ENCODE measurements around the gene WWOX.

Gene WWOX

DNA sequence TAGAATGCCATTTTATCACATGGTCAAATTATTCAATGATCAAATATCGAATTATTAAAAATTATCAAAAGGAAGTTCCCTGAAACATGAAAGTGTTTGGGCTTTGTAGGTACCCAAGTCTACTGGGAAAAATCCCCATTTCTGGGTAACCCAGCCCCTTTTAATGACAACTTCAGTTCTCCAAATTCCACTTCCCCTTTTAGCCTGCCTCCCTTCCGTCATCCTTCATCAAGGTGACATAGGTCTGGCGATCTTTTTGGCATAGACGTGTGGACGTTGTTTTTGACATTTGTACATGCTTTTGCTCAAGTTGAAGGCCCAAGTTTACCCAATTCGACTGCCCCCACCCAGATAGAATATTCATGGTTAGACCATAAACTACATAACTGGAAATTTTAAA is 840.1 kb downstream of the WWOX start:
- DNase-seq (ENCODE audit: low read depth) = no peak
- TF ChIP-seq, protein P1, sequence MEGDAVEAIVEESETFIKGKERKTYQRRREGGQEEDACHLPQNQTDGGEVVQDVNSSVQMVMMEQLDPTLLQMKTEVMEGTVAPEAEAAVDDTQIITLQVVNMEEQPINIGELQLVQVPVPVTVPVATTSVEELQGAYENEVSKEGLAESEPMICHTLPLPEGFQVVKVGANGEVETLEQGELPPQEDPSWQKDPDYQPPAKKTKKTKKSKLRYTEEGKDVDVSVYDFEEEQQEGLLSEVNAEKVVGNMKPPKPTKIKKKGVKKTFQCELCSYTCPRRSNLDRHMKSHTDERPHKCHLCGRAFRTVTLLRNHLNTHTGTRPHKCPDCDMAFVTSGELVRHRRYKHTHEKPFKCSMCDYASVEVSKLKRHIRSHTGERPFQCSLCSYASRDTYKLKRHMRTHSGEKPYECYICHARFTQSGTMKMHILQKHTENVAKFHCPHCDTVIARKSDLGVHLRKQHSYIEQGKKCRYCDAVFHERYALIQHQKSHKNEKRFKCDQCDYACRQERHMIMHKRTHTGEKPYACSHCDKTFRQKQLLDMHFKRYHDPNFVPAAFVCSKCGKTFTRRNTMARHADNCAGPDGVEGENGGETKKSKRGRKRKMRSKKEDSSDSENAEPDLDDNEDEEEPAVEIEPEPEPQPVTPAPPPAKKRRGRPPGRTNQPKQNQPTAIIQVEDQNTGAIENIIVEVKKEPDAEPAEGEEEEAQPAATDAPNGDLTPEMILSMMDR (IDR thresholded peaks at IDR 0.05; ENCODE audit: control insufficient read depth, insufficient read depth, low read depth, low read length, missing control alignments) = no peak
- no peak overlapping the region for H3K4me3 ChIP-seq (ENCODE audit: control insufficient read depth, low read depth, low read length)

- TF ChIP-seq, protein P1 (IDR thresholded peaks at IDR 0.05; ENCODE audit: control insufficient read depth, insufficient read depth, low read depth, low read length, missing control alignments) = no peak
- DNase-seq (ENCODE audit: low read depth) = no peak
- H3K4me3 ChIP-seq (ENCODE audit: control insufficient read depth, low read depth, low read length) = no peak overlapping the region
Observed at GRCh38 chr16:78942625-78943245, 843.3 kb downstream of the WWOX start.

DNA sequence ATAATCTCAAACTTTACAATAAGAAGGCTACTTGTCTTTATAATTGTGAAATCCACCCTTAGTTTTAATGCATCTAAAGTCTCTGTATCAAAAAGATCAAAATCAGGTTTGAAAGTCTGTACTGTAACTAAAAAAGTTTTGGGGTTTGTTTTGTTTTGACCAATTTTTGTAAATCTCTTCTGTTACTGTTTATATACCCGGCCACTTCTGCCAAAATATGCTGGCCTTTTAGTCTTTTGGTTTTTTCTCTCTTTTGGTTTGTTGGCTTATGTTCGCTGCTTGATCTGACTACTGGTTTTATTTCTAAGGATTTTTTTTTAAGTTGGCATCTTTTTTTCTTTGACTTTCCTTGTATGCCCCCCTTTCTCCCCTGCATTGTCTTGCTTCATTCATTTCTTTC is 845.9 kb downstream of the WWOX start:
- no peak for DNase-seq (ENCODE audit: low read depth)
- TF ChIP-seq, protein P1 (IDR thresholded peaks at IDR 0.05; ENCODE audit: control insufficient read depth, insufficient read depth, low read depth, low read length, missing control alignments) = no peak
- no peak overlapping the region for H3K4me3 ChIP-seq (ENCODE audit: control insufficient read depth, low read depth, low read length)

GRCh38 chr16:78946556-78946955 is 847.1 kb downstream of the WWOX start:
- TF ChIP-seq, protein P1 (IDR thresholded peaks at IDR 0.05; ENCODE audit: control insufficient read depth, insufficient read depth, low read depth, low read length, missing control alignments) = no peak
- no peak for DNase-seq (ENCODE audit: low read depth)

DNA sequence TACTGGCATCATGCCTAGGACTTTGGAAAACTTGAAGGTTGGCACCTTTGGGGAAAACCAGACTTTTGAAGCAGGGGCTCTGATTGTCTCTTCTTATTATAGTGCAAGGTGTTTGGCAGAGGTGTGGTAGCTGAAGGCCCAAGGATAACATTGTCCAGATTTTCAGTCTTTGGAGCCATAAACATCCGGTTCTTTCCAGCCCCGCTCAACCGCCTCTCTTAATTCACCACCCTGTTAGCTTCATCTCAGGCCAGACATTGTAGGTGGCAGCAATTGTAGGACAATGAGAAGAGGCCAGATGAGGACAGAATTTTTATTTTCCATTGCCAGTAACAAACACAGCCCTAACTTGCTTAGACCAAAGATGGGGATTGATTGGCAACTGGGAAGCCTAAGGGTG is 851.3 kb downstream of the WWOX start:
- TF ChIP-seq, protein P1 (IDR thresholded peaks at IDR 0.05; ENCODE audit: control insufficient read depth, insufficient read depth, low read depth, low read length, missing control alignments) = no peak
- no peak overlapping the region for H3K4me3 ChIP-seq (ENCODE audit: control insufficient read depth, low read depth, low read length)
- no peak for DNase-seq (ENCODE audit: low read depth)

More at GRCh38 chr16:78946556-78946955, 847.1 kb downstream of the WWOX start:
- no peak overlapping the region for H3K4me3 ChIP-seq (ENCODE audit: control insufficient read depth, low read depth, low read length)

- DNase-seq (ENCODE audit: low read depth) = no peak
- TF ChIP-seq, protein P1 (IDR thresholded peaks at IDR 0.05; ENCODE audit: control insufficient read depth, insufficient read depth, low read depth, low read length, missing control alignments) = no peak
- no peak overlapping the region for H3K4me3 ChIP-seq (ENCODE audit: control insufficient read depth, low read depth, low read length)
Observed at GRCh38 chr16:78952630-78953029, 853.2 kb downstream of the WWOX start.
